HepG2 (cell line): Measurements from ENCODE around the gene PRKACA. TPM values are rescaled to one million over a fixed set of nuclear protein-coding genes. Genes with fewer than 3 reads are reported as not detected.
A peak's percentile ranks its signal among the peaks of the same experiment; 100 is the strongest.

Experiments
- ATAC-seq: fragments of 200-7000 bp; cut with Tn5 transposase; 3 replicates; pipeline ENCODE4 v1.9.1; 2020; ENCODE audit warnings: mild to moderate bottlenecking, moderate library complexity
- BruUV-seq: library from RNA; stranded (reverse); fragments of 400-500 nt; replicated peaks from 2 replicates; lab custom pipeline; 2021; lab: Mats Ljungman, UMichigan
- CTCF ChIA-PET: fragments of 300-600 bp; formaldehyde crosslinking; extraction: SDS; loops from one replicate; lab custom pipeline; 2021; ENCODE audit warnings: low total read pairs, inconsistent platforms, low intra/inter-chr PET ratio; lab: Yijun Ruan, JAX
- POLR2A ChIA-PET: fragments of 350-600 bp; sonication (Branson Sonifier 250); formaldehyde crosslinking; loops from one replicate; lab custom pipeline; 2020; ENCODE audit warnings: antibody characterized with exemption, inconsistent platforms; lab: Yijun Ruan, JAX
- DNase-seq: peaks from one replicate; pipeline ENCODE4 v3.0.0-alpha.2; 2015; ENCODE audit warnings: low spot score
- FAIRE-seq: peaks from 3 replicates; lab custom pipeline; 2011; peaks lifted over from hg19 to GRCh38; lab: Jason Lieb, UNC
- H2AFZ ChIP-seq: one replicate; pipeline ENCODE4 v1.6.1; 2011; ENCODE audit warnings: low read length, inconsistent platforms
- H3K27ac ChIP-seq: fragments of 300-600 bp; 3 replicates; pipeline ENCODE4 v1.8.0; 2011; ENCODE audit warnings: mixed run types, mild to moderate bottlenecking, mixed read lengths, low read length, inconsistent platforms; ENCODE audit not compliant: insufficient read depth; ENCODE audit errors: extremely low read length
- H3K27me3 ChIP-seq, 2 experiments: fragments of 200-600 bp in 1 of 2; 2 replicates in 1 of 2; 3 replicates in 1 of 2; pipeline versions ENCODE4 v1.6.0 to v1.8.0; 2011; ENCODE audit warnings: low read length in 2 of 2, mild to moderate bottlenecking in 2 of 2, moderate library complexity in 2 of 2, inconsistent platforms in 1 of 2; ENCODE audit not compliant: insufficient read depth in 2 of 2, control insufficient read depth in 1 of 2
- H3K36me3 ChIP-seq, 2 experiments: fragments of 200-600 bp in 1 of 2; replicated peaks in 1 of 2; 2 replicates in 1 of 2; 3 replicates in 1 of 2; pipeline versions ENCODE4 v1.5.1 to v1.8.0; 2011; ENCODE audit warnings: low read length in 2 of 2, inconsistent platforms in 1 of 2; ENCODE audit not compliant: insufficient read depth in 2 of 2, control insufficient read depth in 1 of 2
- H3K4me1 ChIP-seq: 2 replicates; pipeline ENCODE4 v1.5.1; 2012; ENCODE audit warnings: low read length, inconsistent platforms; ENCODE audit not compliant: insufficient read depth
- H3K4me2 ChIP-seq: 2 replicates; pipeline ENCODE4 v1.6.0; 2011; ENCODE audit warnings: low read depth, low read length, inconsistent platforms
- H3K4me3 ChIP-seq, 3 experiments: fragments of 200-600 bp in 1 of 3; sonication (generic), shearing (Covaris generic) in 1 of 3; replicated peaks in 1 of 3; 2 replicates each; pipeline ENCODE4 v1.5.1; 2011 to 2016; ENCODE audit warnings: low read length in 3 of 3, inconsistent platforms in 2 of 3, low read depth in 2 of 3, mild to moderate bottlenecking in 2 of 3, control low read depth in 1 of 3, mixed read lengths in 1 of 3; ENCODE audit not compliant: insufficient read depth in 1 of 3
- H3K79me2 ChIP-seq: one replicate; pipeline ENCODE4 v1.6.1; 2011; ENCODE audit warnings: low read length, inconsistent platforms; ENCODE audit not compliant: insufficient read depth
- H3K9ac ChIP-seq: 2 replicates; pipeline ENCODE4 v1.6.0; 2011; ENCODE audit warnings: mild to moderate bottlenecking, low read depth, low read length, inconsistent platforms; ENCODE audit not compliant: insufficient read depth
- H3K9me3 ChIP-seq: 2 replicates; pipeline ENCODE4 v1.5.1; 2012; ENCODE audit warnings: mild to moderate bottlenecking, low read length
- H4K20me1 ChIP-seq: 2 replicates; pipeline ENCODE4 v1.6.0; 2011; ENCODE audit warnings: inconsistent platforms, mild to moderate bottlenecking, low read length, moderate library complexity; ENCODE audit not compliant: insufficient read depth
- PBX2 ChIP-seq: IDR thresholded peaks from 2 replicates; pipeline ENCODE4 v1.6.1; 2016; ENCODE audit warnings: control low read depth
- POLR2A ChIP-seq, 2 experiments: IDR thresholded peaks; 2 replicates each; pipeline ENCODE4 v1.6.1; 2011; ENCODE audit warnings: low read depth in 2 of 2, low read length in 2 of 2, mild to moderate bottlenecking in 1 of 2, moderate library complexity in 1 of 2; ENCODE audit not compliant: insufficient read depth in 1 of 2
- SMAD9 ChIP-seq: sonication (generic); formaldehyde crosslinking; IDR thresholded peaks from 2 replicates; pipeline ENCODE4 v1.5.1; 2020; ENCODE audit warnings: mild to moderate bottlenecking, missing genetic modification reagents
- ZBTB10 ChIP-seq: sonication (generic); formaldehyde crosslinking; IDR thresholded peaks from 2 replicates; pipeline ENCODE4 v1.4.0; 2020; ENCODE audit warnings: missing genetic modification reagents, borderline replicate concordance
- WGBS: methylation state at CpG from one replicate; pipeline ENCODE4 v1.1.6; 2017; ENCODE audit warnings: low lambda C conversion rate; 5-methylcytosine and 5-hydroxymethylcytosine counted together
- in situ Hi-C: cut with HindIII; loops from 2 replicates; pipeline ENCODE4 v1.10.0; 2017; ENCODE audit warnings: low pct_unique_long_range_greater_than_20kb; ENCODE audit not compliant: extremely low pct_ligation_motif_present
- intact Hi-C: fragments of 100-400 bp; cut with micrococcal nuclease; formaldehyde crosslinking; loops from one replicate; pipeline ENCODE4 v1.10.0; 2022; ENCODE audit not compliant: unreplicated experiment
- polyA plus RNA-seq, 8 experiments: library from polyadenylated mRNA; depleted of rRNA in 3 of 8; stranded (reverse) in 7 of 8; unstranded in 1 of 8; fragments of >200 nt; fragmentation: Illumina TruSeq in 4 of 8; extraction: Trizol in 4 of 8; gene quantifications; 2 replicates each; pipeline versions ENCODE4 v1.2.1 to v1.2.3, GENCODE V29; 2011 to 2016; ENCODE audit warnings: low read depth in 4 of 8, missing spikeins in 1 of 8, mixed read lengths in 1 of 8; ENCODE audit not compliant: insufficient read depth in 1 of 8
- total RNA-seq, 5 experiments: library from RNA; depleted of rRNA; stranded (reverse); fragments of >200 nt; fragmentation: Illumina TruSeq; extraction: Trizol; gene quantifications; 2 replicates each; pipeline ENCODE4 v1.2.3, GENCODE V29; 2016; ENCODE audit warnings: low read depth in 1 of 5

PRKACA gene
- total and polyA plus RNA-seq, 2 of the 13 experiments (the other 11 are each of a cell fraction or from before 2014, with no cell fraction given), result 11.0 to 18.2 TPM

GRCh38 chr19:14127929-14128509 lies 10.5 kb upstream of the PRKACA start:
- POLR2A ChIA-PET, result interaction anchor here (1.0 to 2.4 kb wide), 2 partner anchors 9 kb away, joined by 3 to 5 read pairs; partner anchors contain the start of gene ASF1B
- TF ChIP-seq POLR2A (IDR thresholded peaks at IDR 0.05; ENCODE audit: insufficient read depth in 1 of 2, low read depth in 2 of 2, low read length in 2 of 2) (0 out of 4 replicates have a peak, but pooled peaks of 1 of the 2 experiments have one; percentile 34), PBX2 (peak; percentile 78), ZBTB10 (CRISPR knock-in tag) (no peak), SMAD9 (no peak)
- H3K4me1 ChIP-seq, result peaks cover 24% of the 10 kb centered on the region
- no peak overlapping the region for H3K4me2 ChIP-seq
- in situ Hi-C loops (no loop called here), intact Hi-C loops (no loop called here)
- FAIRE-seq, result no peak
- no peak overlapping the region for H3K9ac ChIP-seq
- peaks cover 0 to under 1% of the 10 kb centered on the region in 2 experiments; a peak in 1 of 5 replicates for H3K36me3 ChIP-seq
- H3K27me3 ChIP-seq, result no peaks in the 10 kb centered on the region
- ATAC-seq, result no peak
- BruUV-seq, result no TSS peak
- WGBS, result 55% methylated on average over 4 of the region's 4 CpGs
- DNase-seq, result no peak
- H4K20me1 ChIP-seq, result no peaks in the 10 kb centered on the region
- H2AFZ ChIP-seq, result no peak overlapping the region
- CTCF ChIA-PET, result no interaction called here
- H3K4me3 ChIP-seq, result no peak overlapping the region
- H3K9me3 ChIP-seq, result no peaks in the 10 kb centered on the region
- no peaks in the 10 kb centered on the region for H3K79me2 ChIP-seq
- H3K27ac ChIP-seq, result peak overlapping the region; percentile 21
